Thyroid gland (tissue), 4 donors: Measurements from ENCODE around the gene MAPK1. TPM values are rescaled to one million over a fixed set of nuclear protein-coding genes. Genes with fewer than 3 reads are reported as not detected.
"Not testable (repeated sequence)": the region's sequence is repeated elsewhere in the genome, so short reads cannot be mapped to it uniquely, and the experiment has no call there.

ENCODE experiments used
- DNase-seq, 2 donors: peaks; one replicate each; pipeline ENCODE4 v3.0.0-alpha.2; 2019
- H3K27ac ChIP-seq, 3 donors: fragments of 200-600 bp; sonication (generic); 1 replicate in 2 of 3; 2 replicates in 1 of 3; pipeline ENCODE4 v1.5.1; 2016 to 2019; ENCODE audit warnings: mild to moderate bottlenecking in 1 of 3, moderate library complexity in 1 of 3
- H3K27me3 ChIP-seq: fragments of 200-600 bp; sonication (generic); one replicate; pipeline ENCODE4 v1.5.1; 2019
- H3K36me3 ChIP-seq, 2 donors: fragments of 200-600 bp; sonication (generic); one replicate each; pipeline ENCODE4 v1.5.1; 2016 to 2019
- H3K4me1 ChIP-seq, 2 donors: fragments of 200-600 bp; sonication (generic); one replicate each; pipeline ENCODE4 v1.5.1; 2017 to 2019
- H3K4me3 ChIP-seq, 3 donors: fragments of 200-600 bp; sonication (generic); replicated peaks in 1 of 3; 1 replicate in 2 of 3; 2 replicates in 1 of 3; pipeline ENCODE4 v1.5.1; 2016; ENCODE audit warnings: mild to moderate bottlenecking in 1 of 3
- H3K9me3 ChIP-seq: fragments of 200-600 bp; sonication (generic); one replicate; pipeline ENCODE4 v1.5.1; 2017
- POLR2A ChIP-seq, 2 donors: fragments of 450-650 bp; IDR thresholded peaks; one replicate each; pipeline ENCODE4 v1.6.1; 2017; ENCODE audit warnings: antibody characterized with exemption in 2 of 2, mild to moderate bottlenecking in 2 of 2, moderate library complexity in 1 of 2
- WGBS, 2 donors: methylation state at CpG; one replicate each; pipeline ENCODE4 v1.1.5; 2017; 5-methylcytosine and 5-hydroxymethylcytosine counted together
- intact Hi-C: fragments of 100-400 bp; cut with DNase I; formaldehyde crosslinking; loops from one replicate; pipeline ENCODE4 v1.15.1; 2023
- total RNA-seq, 4 donors: library from RNA; depleted of rRNA; stranded (reverse); fragments of >200 nt; gene quantifications; one replicate each; pipeline ENCODE4 v1.2.3, GENCODE V29; 2016
- TF ChIP-seq, protein P1 (sequence below), 6 experiments: fragments of 200-600 bp in 3 of 6; fragments of 450-650 bp in 3 of 6; sonication (generic) in 3 of 6; IDR thresholded peaks; one replicate each; pipeline ENCODE4 v1.5.1; 2016 to 2019; ENCODE audit warnings: antibody characterized with exemption in 6 of 6, mild to moderate bottlenecking in 2 of 6, inconsistent platforms in 1 of 6, moderate library complexity in 1 of 6

MAPK1 gene
- total RNA-seq, 4 donors from 2014 or later, result 83.1 to 145 (median 97.9) TPM

- no peaks in the 10 kb centered on the region for H3K4me1 ChIP-seq
- H3K9me3 ChIP-seq, result no peaks in the 10 kb centered on the region
- no peak overlapping the region for H3K27ac ChIP-seq
- no peak for TF ChIP-seq POLR2A (IDR thresholded peaks at IDR 0.05)
- TF ChIP-seq, protein P1, sequence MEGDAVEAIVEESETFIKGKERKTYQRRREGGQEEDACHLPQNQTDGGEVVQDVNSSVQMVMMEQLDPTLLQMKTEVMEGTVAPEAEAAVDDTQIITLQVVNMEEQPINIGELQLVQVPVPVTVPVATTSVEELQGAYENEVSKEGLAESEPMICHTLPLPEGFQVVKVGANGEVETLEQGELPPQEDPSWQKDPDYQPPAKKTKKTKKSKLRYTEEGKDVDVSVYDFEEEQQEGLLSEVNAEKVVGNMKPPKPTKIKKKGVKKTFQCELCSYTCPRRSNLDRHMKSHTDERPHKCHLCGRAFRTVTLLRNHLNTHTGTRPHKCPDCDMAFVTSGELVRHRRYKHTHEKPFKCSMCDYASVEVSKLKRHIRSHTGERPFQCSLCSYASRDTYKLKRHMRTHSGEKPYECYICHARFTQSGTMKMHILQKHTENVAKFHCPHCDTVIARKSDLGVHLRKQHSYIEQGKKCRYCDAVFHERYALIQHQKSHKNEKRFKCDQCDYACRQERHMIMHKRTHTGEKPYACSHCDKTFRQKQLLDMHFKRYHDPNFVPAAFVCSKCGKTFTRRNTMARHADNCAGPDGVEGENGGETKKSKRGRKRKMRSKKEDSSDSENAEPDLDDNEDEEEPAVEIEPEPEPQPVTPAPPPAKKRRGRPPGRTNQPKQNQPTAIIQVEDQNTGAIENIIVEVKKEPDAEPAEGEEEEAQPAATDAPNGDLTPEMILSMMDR (IDR thresholded peaks at IDR 0.05), result no peak
- no peak overlapping the region for H3K4me3 ChIP-seq
- H3K27me3 ChIP-seq, result no peaks in the 10 kb centered on the region
- intact Hi-C loops, result no loop called here
- no peak for DNase-seq
- WGBS, 2 donors, result 95 to 97% methylated on average over 2 of the region's 2 CpGs
- no peaks in the 10 kb centered on the region for H3K36me3 ChIP-seq
Observed at GRCh38 chr22:21909871-21910270, 42.4 kb upstream of the MAPK1 start.

GRCh38 chr22:21907638-21908522, 40.4 kb upstream of the MAPK1 start:
- no peaks in the 10 kb centered on the region for H3K27me3 ChIP-seq
- H3K27ac ChIP-seq, result no peak overlapping the region
- no peak overlapping the region for H3K4me3 ChIP-seq
- no peaks in the 10 kb centered on the region for H3K4me1 ChIP-seq
- intact Hi-C loops, result no loop called here
- WGBS, 2 donors, result 95 to 96% methylated on average over 7 of the region's 7 CpGs
- DNase-seq, result no peak
- TF ChIP-seq POLR2A (IDR thresholded peaks at IDR 0.05), result no peak
- TF ChIP-seq, protein P1 (IDR thresholded peaks at IDR 0.05), result no peak
- no peaks in the 10 kb centered on the region for H3K9me3 ChIP-seq
- no peaks in the 10 kb centered on the region for H3K36me3 ChIP-seq

DNA sequence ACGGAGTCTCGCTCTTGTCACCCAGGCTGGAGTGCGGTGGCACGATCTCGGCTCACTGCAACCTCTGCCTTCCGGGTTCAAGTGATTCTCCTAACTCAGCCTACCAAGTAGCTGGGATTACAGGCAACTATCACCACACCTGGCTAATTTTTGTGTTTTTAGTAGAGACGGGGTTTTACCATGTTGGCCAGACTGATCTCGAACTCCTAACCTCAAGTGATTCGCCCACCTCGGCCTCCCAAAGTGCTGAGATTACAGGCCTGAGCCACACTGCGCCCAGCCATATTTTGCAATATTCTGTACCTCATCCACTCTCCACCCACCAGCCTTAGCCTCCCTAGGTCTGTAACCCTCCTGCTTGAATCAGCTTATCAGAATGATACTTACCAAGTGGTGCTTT, 37.8 kb upstream of the MAPK1 start:
- H3K27ac ChIP-seq, intact Hi-C loops, H3K4me3 ChIP-seq, H3K27me3 ChIP-seq, DNase-seq, H3K4me1 ChIP-seq, H3K36me3 ChIP-seq, H3K9me3 ChIP-seq: not testable (repeated sequence)
- 92 to 95% methylated on average over 11 of the region's 11 CpGs for WGBS, 2 donors

DNA sequence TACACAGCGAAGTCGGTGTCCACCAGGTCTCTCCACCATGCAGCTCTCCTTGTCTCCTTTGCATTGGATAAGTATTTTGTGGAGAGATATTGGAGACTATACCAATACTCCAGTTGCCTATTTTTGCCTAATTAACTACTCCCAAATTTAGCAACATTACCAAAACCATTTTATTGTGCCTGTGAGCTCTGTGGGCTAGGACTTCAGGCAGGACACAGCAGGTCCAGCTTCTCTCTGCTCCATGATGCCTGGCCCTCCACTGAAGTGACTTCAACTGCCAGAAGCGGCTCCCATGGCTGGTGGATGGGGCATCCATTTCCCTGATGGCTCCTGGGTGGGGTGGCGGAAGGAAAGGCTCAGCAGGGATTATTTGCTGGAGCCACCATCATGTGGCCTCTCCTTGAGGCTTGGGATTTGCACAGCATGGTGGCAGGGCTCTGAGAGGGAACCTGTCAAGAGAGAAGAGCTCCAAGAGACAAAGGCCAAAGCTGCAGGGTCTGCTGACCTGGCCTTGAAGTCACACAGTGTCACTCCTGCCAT, 36.9 kb upstream of the MAPK1 start:
- Histone ChIP-seq H3K4me1 (no peaks in the 10 kb centered on the region), H3K4me3 (no peak overlapping the region), H3K27ac (no peak overlapping the region), H3K36me3 (no peaks in the 10 kb centered on the region), H3K27me3 (no peaks in the 10 kb centered on the region), H3K9me3 (no peaks in the 10 kb centered on the region)
- no peak for TF ChIP-seq POLR2A (IDR thresholded peaks at IDR 0.05)
- TF ChIP-seq, protein P1 (IDR thresholded peaks at IDR 0.05), result no peak
- DNase-seq, result no peak
- 92 to 100% methylated on average over 4 of the region's 4 CpGs for WGBS, 2 donors
- intact Hi-C loops, result no loop called here

- Histone ChIP-seq H3K4me1 (no peaks in the 10 kb centered on the region), H3K9me3 (no peaks in the 10 kb centered on the region), H3K4me3 (no peak overlapping the region), H3K27me3 (no peaks in the 10 kb centered on the region), H3K27ac (no peak overlapping the region), H3K36me3 (no peaks in the 10 kb centered on the region)
- DNase-seq, result no peak
- TF ChIP-seq POLR2A (IDR thresholded peaks at IDR 0.05), result no peak
- TF ChIP-seq, protein P1 (IDR thresholded peaks at IDR 0.05), result no peak
- WGBS, 2 donors, result 90 to 96% methylated on average over 4 of the region's 4 CpGs
- intact Hi-C loops, result no loop called here
Observed at GRCh38 chr22:21903283-21903682, 35.8 kb upstream of the MAPK1 start.
